Body of pancreas (tissue), 4 donors: ENCODE measurements around the gene GLYATL1.

Experiments
- POLR2A ChIP-seq, 3 donors: fragments of 450-650 bp; IDR thresholded peaks; one replicate each; pipeline ENCODE4 v1.6.1; 2016; ENCODE audit warnings: antibody characterized with exemption in 3 of 3, mild to moderate bottlenecking in 2 of 3
- TF ChIP-seq, protein P1 (sequence below), 7 experiments: fragments of 450-650 bp in 4 of 7; fragments of 200-600 bp in 3 of 7; sonication (generic) in 3 of 7; IDR thresholded peaks; one replicate each; pipeline ENCODE4 v1.5.1; 2016 to 2019; ENCODE audit warnings: antibody characterized with exemption in 7 of 7

DNA sequence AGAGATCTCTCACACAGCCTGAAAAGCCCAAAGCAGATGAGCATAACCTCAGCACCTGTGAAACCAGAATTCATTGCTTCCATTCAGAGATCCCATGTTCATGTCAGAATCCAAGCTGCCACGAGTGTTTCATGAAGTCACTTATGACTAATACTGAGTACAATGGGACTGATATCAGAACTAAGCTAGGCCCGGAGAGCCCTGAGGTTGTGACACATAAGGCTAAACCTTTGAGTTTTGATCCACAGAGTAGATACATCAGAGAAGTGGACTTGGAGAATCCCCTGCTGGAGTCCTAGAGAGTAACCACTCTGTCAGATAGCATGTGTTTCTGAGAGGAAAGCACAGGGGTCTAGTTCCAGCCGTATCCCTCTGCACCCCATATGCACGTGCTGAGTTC lies 890 bp upstream of the GLYATL1 start:
- TF ChIP-seq POLR2A (IDR thresholded peaks at IDR 0.05): no peak
- TF ChIP-seq, protein P1, sequence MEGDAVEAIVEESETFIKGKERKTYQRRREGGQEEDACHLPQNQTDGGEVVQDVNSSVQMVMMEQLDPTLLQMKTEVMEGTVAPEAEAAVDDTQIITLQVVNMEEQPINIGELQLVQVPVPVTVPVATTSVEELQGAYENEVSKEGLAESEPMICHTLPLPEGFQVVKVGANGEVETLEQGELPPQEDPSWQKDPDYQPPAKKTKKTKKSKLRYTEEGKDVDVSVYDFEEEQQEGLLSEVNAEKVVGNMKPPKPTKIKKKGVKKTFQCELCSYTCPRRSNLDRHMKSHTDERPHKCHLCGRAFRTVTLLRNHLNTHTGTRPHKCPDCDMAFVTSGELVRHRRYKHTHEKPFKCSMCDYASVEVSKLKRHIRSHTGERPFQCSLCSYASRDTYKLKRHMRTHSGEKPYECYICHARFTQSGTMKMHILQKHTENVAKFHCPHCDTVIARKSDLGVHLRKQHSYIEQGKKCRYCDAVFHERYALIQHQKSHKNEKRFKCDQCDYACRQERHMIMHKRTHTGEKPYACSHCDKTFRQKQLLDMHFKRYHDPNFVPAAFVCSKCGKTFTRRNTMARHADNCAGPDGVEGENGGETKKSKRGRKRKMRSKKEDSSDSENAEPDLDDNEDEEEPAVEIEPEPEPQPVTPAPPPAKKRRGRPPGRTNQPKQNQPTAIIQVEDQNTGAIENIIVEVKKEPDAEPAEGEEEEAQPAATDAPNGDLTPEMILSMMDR (IDR thresholded peaks at IDR 0.05): no peak
